B cell (primary cell): ENCODE results near the gene OCA2. TPM values are rescaled to one million over a fixed set of nuclear protein-coding genes. Genes with fewer than 3 reads are reported as not detected.

Experiments
- ATAC-seq: fragments of 200-7000 bp; cut with Tn5 transposase; one replicate; pipeline ENCODE4 v1.10.0; 2021; ENCODE audit warnings: low read depth, mild to moderate bottlenecking, moderate number of reproducible peaks, moderate library complexity
- CTCF ChIA-PET: fragments of 350-600 bp; sonication (Branson Sonifier 250); formaldehyde crosslinking; loops from one replicate; lab custom pipeline; 2021; ENCODE audit warnings: antibody characterized with exemption, inconsistent platforms; lab: Charles Lee
- POLR2A ChIA-PET: fragments of 350-600 bp; sonication (Branson Sonifier 250); formaldehyde crosslinking; loops from one replicate; lab custom pipeline; 2021; ENCODE audit warnings: antibody characterized with exemption; lab: Charles Lee
- DNase-seq: peaks from one replicate; pipeline ENCODE4 v3.0.0; 2013
- H2AFZ ChIP-seq: 2 replicates; pipeline ENCODE4 v1.6.1; 2012; ENCODE audit warnings: mild to moderate bottlenecking, low read depth, low read length; ENCODE audit not compliant: insufficient read depth, poor library complexity, severe bottlenecking
- H3K27ac ChIP-seq, 2 donors: 1 replicate in 1 of 2; 2 replicates in 1 of 2; pipeline ENCODE4 v1.5.1; 2012 to 2013; ENCODE audit warnings: low read length in 2 of 2, mild to moderate bottlenecking in 2 of 2, moderate library complexity in 1 of 2
- H3K27me3 ChIP-seq, 4 experiments: fragments of 200-600 bp in 1 of 4; sonication (generic) in 1 of 4; replicated peaks in 1 of 4; 1 replicate in 2 of 4; 2 replicates in 2 of 4; pipeline versions ENCODE4 v1.6.1 to v1.7.0; 2013 to 2016; ENCODE audit warnings: low read length in 3 of 4, mild to moderate bottlenecking in 2 of 4, mixed read lengths in 1 of 4, moderate library complexity in 1 of 4; ENCODE audit not compliant: insufficient read depth in 4 of 4, control insufficient read depth in 3 of 4; ENCODE audit errors: control extremely low read depth in 1 of 4
- H3K36me3 ChIP-seq, 2 experiments: replicated peaks in 1 of 2; 1 replicate in 1 of 2; 2 replicates in 1 of 2; pipeline versions ENCODE4 v1.6.1 to v1.7.1; 2013; ENCODE audit warnings: low read length in 1 of 2; ENCODE audit not compliant: insufficient read depth in 2 of 2, control insufficient read depth in 1 of 2; ENCODE audit errors: control extremely low read depth in 1 of 2, extremely low read depth in 1 of 2
- H3K4me1 ChIP-seq, 2 donors: fragments of 200-600 bp in 1 of 2; sonication (generic) in 1 of 2; 1 replicate in 1 of 2; 2 replicates in 1 of 2; pipeline versions ENCODE4 v1.5.1 to v1.6.1; 2013 to 2017; ENCODE audit warnings: low read length in 2 of 2; ENCODE audit not compliant: control insufficient read depth in 2 of 2, insufficient read depth in 2 of 2
- H3K4me2 ChIP-seq: replicated peaks from 2 replicates; pipeline ENCODE3; 2012; ENCODE audit warnings: mild to moderate bottlenecking, low read depth, low read length; ENCODE audit not compliant: poor library complexity, severe bottlenecking
- H3K4me3 ChIP-seq, 5 experiments: fragments of 200-600 bp in 1 of 5; sonication (generic) in 1 of 5; 1 replicate in 3 of 5; 2 replicates in 2 of 5; pipeline versions ENCODE4 v1.5.1 to v1.7.0; 2011 to 2016; ENCODE audit warnings: low read length in 4 of 5, mild to moderate bottlenecking in 4 of 5, low read depth in 2 of 5, control low read depth in 1 of 5, moderate library complexity in 1 of 5; ENCODE audit not compliant: insufficient read depth in 1 of 5; ENCODE audit errors: control extremely low read depth in 1 of 5, extremely low read depth in 1 of 5
- H3K79me2 ChIP-seq: fragments of 200-600 bp; sonication (generic); one replicate; pipeline ENCODE4 v1.6.0; 2016; ENCODE audit warnings: low read length; ENCODE audit not compliant: control insufficient read depth, insufficient read depth
- H3K9ac ChIP-seq: fragments of 200-600 bp; sonication (generic); 2 replicates; pipeline ENCODE4 v1.6.1; 2017; ENCODE audit warnings: mild to moderate bottlenecking, low read length, moderate library complexity
- H3K9me3 ChIP-seq, 3 donors: one replicate each; pipeline versions ENCODE4 v1.6.1 to v1.7.1; 2013; ENCODE audit warnings: low read length in 2 of 3; ENCODE audit not compliant: control insufficient read depth in 2 of 3, insufficient read depth in 1 of 3; ENCODE audit errors: control extremely low read depth in 1 of 3
- H4K20me1 ChIP-seq: 2 replicates; pipeline ENCODE4 v1.6.0; 2012; ENCODE audit warnings: mild to moderate bottlenecking, low read length; ENCODE audit not compliant: insufficient read depth, control insufficient read depth, poor library complexity, severe bottlenecking
- H3K27ac Mint-ChIP-seq: one replicate; pipeline ENCODE4 v1.8.0; 2021; ENCODE audit warnings: mixed read lengths
- H3K27me3 Mint-ChIP-seq: one replicate; pipeline ENCODE4 v1.8.0; 2021; ENCODE audit warnings: mixed read lengths
- H3K4me1 Mint-ChIP-seq: one replicate; pipeline ENCODE4 v1.8.0; 2021; ENCODE audit warnings: mixed read lengths
- H3K4me3 Mint-ChIP-seq: one replicate; pipeline ENCODE4 v1.8.0; 2021; ENCODE audit warnings: mixed read lengths
- H3K9me3 Mint-ChIP-seq: one replicate; pipeline ENCODE4 v1.8.0; 2022; ENCODE audit warnings: mixed read lengths; ENCODE audit not compliant: insufficient read depth
- CTCF ChIP-seq: fragments of 200-600 bp; IDR thresholded peaks from one replicate; pipeline ENCODE4 v1.8.0; 2022; ENCODE audit warnings: antibody characterized with exemption, mild to moderate bottlenecking
- EZH2 ChIP-seq: IDR thresholded peaks from 2 replicates; pipeline ENCODE4 v1.6.1; 2012; ENCODE audit warnings: borderline replicate concordance, low read depth, mild to moderate bottlenecking, moderate library complexity, low read length; ENCODE audit not compliant: insufficient read depth, poor library complexity, severe bottlenecking
- WGBS: methylation state at CpG from one replicate; pipeline ENCODE4 v1.1.5; 2013; ENCODE audit warnings: missing lambda C conversion rate; ENCODE audit not compliant: insufficient coverage; 5-methylcytosine and 5-hydroxymethylcytosine counted together
- intact Hi-C: fragments of 100-400 bp; cut with micrococcal nuclease; formaldehyde crosslinking; loops from one replicate; pipeline ENCODE4 v1.10.0; 2022
- polyA plus RNA-seq: library from polyadenylated mRNA; depleted of rRNA; stranded (reverse); fragments of >200 nt; gene quantifications from 2 replicates; pipeline ENCODE4 v1.2.3, GENCODE V29; 2012
- total RNA-seq, 2 donors: library from RNA; stranded (reverse); fragments of 120-200 nt in 1 of 2; gene quantifications; 1 replicate in 1 of 2; 2 replicates in 1 of 2; pipeline versions ENCODE4 v1.2.3 to v1.2.4, GENCODE V29; 2013 to 2022

The OCA2 gene
- total and polyA plus RNA-seq, 2 donors (not counting 1 experiment from before 2014, with no cell fraction given) = 0.12 TPM; not detected in 1

- no peak overlapping the region for H3K4me2 ChIP-seq
- H3K4me3 Mint-ChIP-seq = no peak overlapping the region
- no peak overlapping the region for H2AFZ ChIP-seq
- H3K4me1 Mint-ChIP-seq = peaks cover 29% of the 10 kb centered on the region
- POLR2A ChIA-PET = no interaction called here
- H3K27ac Mint-ChIP-seq = no peak overlapping the region
- peaks cover 60% of the 10 kb centered on the region for H3K27me3 Mint-ChIP-seq
- DNase-seq = no peak
- no peak for ATAC-seq
- H3K27me3 ChIP-seq = peaks cover 2 to 83% (median 33%) of the 10 kb centered on the region in 4 experiments
- H3K4me3 ChIP-seq = no peak overlapping the region
- H3K27ac ChIP-seq = no peak overlapping the region
- no peaks in the 10 kb centered on the region for H3K36me3 ChIP-seq
- no peaks in the 10 kb centered on the region for H3K9me3 Mint-ChIP-seq
- peaks cover 0 to 37% (median 0%) of the 10 kb centered on the region in 3 donors for H3K9me3 ChIP-seq
- H4K20me1 ChIP-seq = no peaks in the 10 kb centered on the region
- H3K9ac ChIP-seq = no peak overlapping the region
- no peak for TF ChIP-seq EZH2
- no peak for TF ChIP-seq CTCF
- no peaks in the 10 kb centered on the region for H3K79me2 ChIP-seq
- CTCF ChIA-PET = no interaction called here
- WGBS = 88% methylated on average over 7 of the region's 10 CpGs
- H3K4me1 ChIP-seq = peaks cover 27 to 35% of the 10 kb centered on the region in 2 donors
- intact Hi-C loops = no loop called here
Observed at GRCh38 chr15:28103831-28104230, 4.7 kb upstream of the OCA2 start.

- H3K27ac ChIP-seq = no peak overlapping the region
- no peaks in the 10 kb centered on the region for H3K9me3 Mint-ChIP-seq
- POLR2A ChIA-PET = no interaction called here
- peaks cover 28 to 39% of the 10 kb centered on the region in 2 donors for H3K4me1 ChIP-seq
- H3K27ac Mint-ChIP-seq = no peak overlapping the region
- TF ChIP-seq CTCF = no peak
- no peak for TF ChIP-seq EZH2
- WGBS = 73% methylated on average over 9 of the region's 10 CpGs
- CTCF ChIA-PET = no interaction called here
- H3K9ac ChIP-seq = no peak overlapping the region
- H3K9me3 ChIP-seq = peaks cover 0 to 48% (median 0%) of the 10 kb centered on the region in 3 donors
- no peaks in the 10 kb centered on the region for H4K20me1 ChIP-seq
- H3K4me3 ChIP-seq = no peak overlapping the region
- peaks cover 2 to 91% (median 37%) of the 10 kb centered on the region in 4 experiments for H3K27me3 ChIP-seq
- no peak overlapping the region for H3K4me2 ChIP-seq
- intact Hi-C loops = no loop called here
- no peaks in the 10 kb centered on the region for H3K36me3 ChIP-seq
- DNase-seq (no peak), ATAC-seq (no peak)
- H2AFZ ChIP-seq = no peak overlapping the region
- no peak overlapping the region for H3K4me3 Mint-ChIP-seq
- H3K79me2 ChIP-seq = no peaks in the 10 kb centered on the region
- H3K4me1 Mint-ChIP-seq = peaks cover 40% of the 10 kb centered on the region
- peaks cover 65% of the 10 kb centered on the region for H3K27me3 Mint-ChIP-seq
Observed at GRCh38 chr15:28101983-28102441, 2.9 kb upstream of the OCA2 start.
